HG03571 (cell line): ENCODE data around the gene DUSP7.

Experiments
- ATAC-seq: cut with Tn5 transposase; IDR thresholded peaks from one replicate; pipeline ENCODE4 v1.9.1; 2021; ENCODE audit not compliant: unreplicated experiment

The DUSP7 gene

GRCh38 chr3:52068730-52069129 lies 12.4 kb upstream of the DUSP7 start:
- no peak for ATAC-seq

GRCh38 chr3:52068055-52068571 lies 11.7 kb upstream of the DUSP7 start:
- ATAC-seq: no peak

- no peak for ATAC-seq
Observed at GRCh38 chr3:52067526-52067925, 11.2 kb upstream of the DUSP7 start.

- ATAC-seq: no peak
Observed at GRCh38 chr3:52067046-52067445, 10.7 kb upstream of the DUSP7 start.

GRCh38 chr3:52065264-52065756 lies 8.9 kb upstream of the DUSP7 start:
- ATAC-seq: no peak

- no peak for ATAC-seq
Observed at GRCh38 chr3:52064561-52064960, 8.2 kb upstream of the DUSP7 start.

GRCh38 chr3:52063026-52063723 lies 6.8 kb upstream of the DUSP7 start:
- no peak for ATAC-seq

- ATAC-seq: no peak
Observed at GRCh38 chr3:52062505-52062904, 6.1 kb upstream of the DUSP7 start.

GRCh38 chr3:52061121-52061910 lies 4.9 kb upstream of the DUSP7 start:
- no peak for ATAC-seq

GRCh38 chr3:52059781-52060180 lies 3.4 kb upstream of the DUSP7 start:
- no peak for ATAC-seq

GRCh38 chr3:52057812-52058495 lies 1.6 kb upstream of the DUSP7 start:
- ATAC-seq: no peak

GRCh38 chr3:52056968-52057811 lies 819 bp upstream of the DUSP7 start:
- ATAC-seq: peak; percentile 73

- peak; percentile 11 for ATAC-seq
Observed at GRCh38 chr3:52055537-52056351, 627 bp downstream of the DUSP7 start.

- ATAC-seq: no peak
Observed at GRCh38 chr3:52054661-52055511, 1.5 kb downstream of the DUSP7 start.

- ATAC-seq: no peak
Observed at GRCh38 chr3:52053307-52054304, 2.8 kb downstream of the DUSP7 start.

GRCh38 chr3:52052831-52053306 lies 3.5 kb downstream of the DUSP7 start:
- ATAC-seq: no peak

GRCh38 chr3:52051444-52051843 lies 4.9 kb downstream of the DUSP7 start:
- no peak for ATAC-seq
